Amniotic epithelial cell (primary cell): ENCODE data around the gene SYNCRIP.

Source experiments
- DNase-seq: peaks from one replicate; pipeline ENCODE4 v3.0.0-alpha.2; 2010; ENCODE audit warnings: low read depth

SYNCRIP gene

DNA sequence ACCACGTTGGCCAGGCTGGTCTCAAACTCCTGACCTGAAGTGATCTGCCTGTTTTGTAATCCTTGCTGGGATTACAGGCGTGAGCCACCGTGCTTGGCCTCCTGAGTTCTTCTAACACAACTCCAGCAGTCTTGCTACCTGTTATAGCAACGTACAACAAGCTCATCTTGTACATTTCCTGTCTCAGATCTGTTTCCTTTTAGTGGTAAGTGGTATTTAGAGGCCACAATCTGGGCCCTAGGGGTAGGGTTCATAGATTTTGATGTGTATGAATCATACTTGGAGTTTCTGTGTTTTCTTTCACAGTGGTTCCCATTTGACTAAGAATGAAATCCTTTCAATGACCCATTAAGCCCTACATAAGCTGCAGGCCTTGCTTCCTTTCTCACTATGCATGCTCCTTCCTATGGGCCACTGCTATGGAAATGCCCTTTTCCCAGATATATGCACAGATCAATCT lies 27.1 kb upstream of the SYNCRIP start:
- DNase-seq, result peak; percentile 63

DNA sequence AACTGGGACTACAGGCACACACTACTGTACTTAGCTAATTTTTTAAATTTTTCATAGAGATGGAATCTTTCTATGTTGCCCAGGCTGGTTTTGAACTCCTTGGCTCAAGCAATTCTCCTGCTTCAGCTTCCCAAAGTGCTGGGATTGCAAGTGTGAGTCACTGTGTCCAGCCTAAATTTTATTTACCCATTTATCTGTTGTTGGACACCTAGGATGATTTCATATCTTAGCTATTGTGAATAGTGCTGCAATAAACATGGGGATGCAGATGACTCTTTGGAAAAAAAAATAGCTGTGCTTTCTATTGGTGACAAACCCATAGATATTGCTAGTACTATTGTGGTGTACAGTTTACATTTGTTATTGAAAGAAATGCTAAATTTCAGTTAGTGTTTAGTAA lies 19.6 kb upstream of the SYNCRIP start:
- DNase-seq, result peak; percentile 37

DNA sequence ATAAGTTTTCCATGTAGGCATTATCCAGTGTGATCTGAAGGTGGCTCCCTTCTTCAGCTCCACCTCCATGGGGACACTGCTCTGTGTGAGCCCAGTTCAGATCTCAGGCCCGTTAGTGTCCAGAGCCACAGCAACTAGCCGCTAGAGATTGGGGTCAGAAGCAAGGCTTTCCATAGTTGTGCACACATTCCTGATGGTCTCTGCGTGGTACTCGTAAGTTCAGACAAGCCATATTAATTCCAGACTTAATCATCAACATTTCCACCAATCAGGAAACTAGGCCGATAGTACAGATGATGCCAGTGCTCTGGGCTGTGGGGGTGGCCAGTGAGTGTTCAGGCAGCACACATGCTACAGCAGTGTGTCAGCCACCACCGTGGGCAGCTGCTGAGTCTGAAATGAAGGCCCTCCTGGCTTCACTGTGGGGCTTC lies 17.5 kb upstream of the SYNCRIP start:
- peak; percentile 96 for DNase-seq

DNA sequence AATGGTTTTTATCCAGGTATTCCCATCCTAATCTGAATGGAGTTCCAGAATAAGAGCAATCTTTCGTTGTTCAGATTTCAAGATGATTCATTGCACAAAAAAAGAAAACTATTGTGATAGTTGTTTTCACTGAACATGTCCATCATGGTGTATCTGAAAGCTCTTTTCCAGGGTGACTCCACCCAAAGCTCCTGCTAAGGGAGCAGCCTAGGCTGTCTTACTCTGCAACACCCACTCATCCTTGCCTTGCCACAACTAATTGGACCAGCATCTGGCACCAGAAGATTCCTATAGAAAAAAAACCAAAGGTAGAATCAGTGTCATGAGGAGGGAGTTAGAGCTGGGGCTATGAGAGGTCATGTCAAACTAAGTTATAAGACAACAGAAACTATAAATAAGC lies 7.9 kb upstream of the SYNCRIP start:
- DNase-seq, result no peak

DNA sequence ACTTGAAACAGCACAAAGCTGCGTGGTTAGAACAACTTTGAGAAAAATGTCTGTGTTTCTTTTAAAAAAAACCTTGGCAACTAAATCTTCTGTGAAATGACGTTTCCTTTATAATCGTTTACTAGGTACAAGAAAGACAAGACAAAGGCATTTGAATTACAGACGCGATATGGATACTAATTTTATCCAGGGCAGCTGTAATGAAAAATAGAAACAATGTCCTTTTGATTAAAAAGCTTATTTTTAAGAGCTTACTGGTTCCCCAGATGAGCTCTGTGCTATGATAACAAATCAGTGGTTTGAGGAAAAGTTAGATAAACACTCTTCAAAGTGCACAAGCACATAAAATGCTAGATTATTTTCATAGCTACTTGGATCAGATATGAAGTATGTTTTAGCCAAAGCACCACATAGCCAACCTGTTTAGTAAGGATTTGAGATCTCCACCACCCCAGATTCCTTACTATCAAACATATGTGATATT lies 1.6 kb upstream of the SYNCRIP start:
- no peak for DNase-seq

DNA sequence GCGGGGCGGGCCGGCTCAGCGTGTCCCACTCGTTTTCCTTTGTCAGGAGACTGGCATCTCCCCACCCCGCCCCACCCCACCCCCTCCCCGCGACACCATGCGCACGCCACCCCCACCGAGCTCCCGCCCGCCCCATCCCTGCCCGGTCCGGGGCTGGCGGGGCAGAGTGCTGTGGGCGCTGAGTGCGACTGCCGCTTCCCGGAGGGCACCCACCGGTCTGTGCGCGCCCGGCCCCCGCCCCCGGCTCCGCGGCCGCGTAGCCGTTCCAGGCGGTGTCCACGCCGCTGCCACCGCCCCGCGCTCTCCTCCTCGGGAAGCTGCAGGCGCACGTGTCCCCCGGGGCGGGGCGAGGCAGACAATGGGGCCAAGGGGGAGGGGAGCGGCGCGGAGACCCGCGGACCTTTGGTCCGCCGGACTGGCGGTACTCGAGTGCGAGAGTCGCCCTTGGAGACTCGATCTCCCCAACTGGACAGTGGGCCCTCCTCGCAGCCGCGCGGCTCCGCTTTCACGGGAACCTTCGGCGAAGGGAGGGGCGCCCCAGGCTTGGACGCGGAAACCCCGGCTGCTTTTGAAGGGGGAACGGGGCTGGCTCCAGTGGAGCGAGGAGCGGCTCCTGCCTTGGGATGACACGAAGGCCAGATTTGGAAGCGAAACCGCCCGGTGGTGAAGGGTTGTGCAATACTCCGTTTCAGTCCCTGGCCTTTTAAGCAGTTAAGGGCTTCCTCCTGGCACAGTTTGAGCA lies 1.0 kb upstream of the SYNCRIP start:
- DNase-seq, result peak; percentile 95

DNA sequence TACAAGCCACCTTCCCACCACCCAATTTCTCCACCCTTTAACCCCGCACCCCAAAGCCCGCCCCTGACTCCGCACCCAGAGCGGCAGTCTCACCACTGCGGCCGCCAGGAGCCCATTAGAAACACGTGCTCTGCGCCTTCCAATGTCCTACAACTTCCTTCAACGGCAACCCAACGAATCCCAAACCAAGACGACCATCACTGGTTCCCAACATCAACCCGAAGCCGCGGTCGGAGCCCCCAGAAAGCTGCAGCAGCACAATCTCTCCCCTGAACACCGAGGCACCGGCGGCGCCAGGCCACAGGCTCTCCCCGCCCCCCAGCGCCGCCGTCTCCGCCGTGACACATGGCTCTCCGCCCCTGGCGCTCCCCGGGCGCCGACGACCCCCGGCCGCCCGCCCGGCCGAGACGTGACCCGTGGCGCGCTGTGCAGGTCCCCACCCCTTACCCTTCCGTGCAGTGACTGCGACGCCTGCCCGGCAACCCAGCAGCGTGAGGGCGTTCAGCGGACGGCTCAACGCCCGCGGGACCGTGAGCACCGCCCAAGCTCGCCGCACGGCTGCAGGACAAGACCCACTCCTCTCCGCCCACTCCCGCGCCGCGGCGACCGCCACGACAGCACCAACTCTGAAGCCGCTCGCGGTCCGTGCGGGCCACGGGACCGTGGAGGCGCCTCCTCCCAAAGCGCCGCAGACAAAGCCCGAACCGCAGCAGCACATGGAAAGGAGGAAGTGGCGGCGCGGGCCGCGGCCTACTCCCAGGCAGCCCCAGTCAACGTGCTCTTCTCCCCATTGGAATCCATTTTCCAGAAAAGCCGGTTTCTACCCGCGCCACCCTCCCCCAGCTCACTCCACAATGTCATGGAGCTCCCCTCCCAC lies 551 bp downstream of the SYNCRIP start:
- peak; percentile 47 for DNase-seq

DNA sequence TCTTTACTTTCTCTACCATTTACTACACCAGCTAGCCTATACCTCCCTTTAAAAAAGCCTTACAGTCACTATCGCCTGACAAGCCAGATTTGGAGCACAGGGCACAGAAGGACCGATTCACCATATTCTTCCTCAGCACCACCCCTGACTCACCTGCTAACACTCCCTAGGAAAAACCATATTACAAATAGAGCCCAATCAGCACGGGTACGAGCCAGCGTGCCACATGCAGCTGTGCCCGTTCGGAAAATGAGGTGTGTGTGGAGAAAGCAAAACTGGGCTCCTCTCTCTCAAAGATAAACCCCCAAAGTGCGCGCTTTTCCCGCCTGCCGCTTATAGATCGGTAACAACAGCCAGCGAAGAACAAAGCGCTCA lies 1.2 kb downstream of the SYNCRIP start:
- DNase-seq, result no peak

DNA sequence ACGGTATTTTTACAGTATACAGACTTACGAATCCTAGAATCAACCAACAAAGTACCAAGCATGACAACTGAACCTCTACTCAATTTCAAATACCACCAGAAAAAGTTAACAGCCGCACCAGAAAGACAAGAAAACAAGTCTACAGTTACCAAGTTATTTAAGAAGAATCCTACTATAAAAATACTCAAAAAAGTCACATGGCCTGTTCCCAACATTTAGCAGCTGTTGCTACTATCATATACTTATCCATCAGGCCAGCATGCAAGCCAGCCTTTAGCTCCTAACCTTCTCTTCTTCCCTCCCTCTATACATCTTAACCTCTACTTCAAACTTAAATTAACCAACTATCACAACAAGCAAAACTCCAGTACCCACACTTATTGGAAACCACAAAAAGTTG lies 1.9 kb downstream of the SYNCRIP start:
- no peak for DNase-seq

DNA sequence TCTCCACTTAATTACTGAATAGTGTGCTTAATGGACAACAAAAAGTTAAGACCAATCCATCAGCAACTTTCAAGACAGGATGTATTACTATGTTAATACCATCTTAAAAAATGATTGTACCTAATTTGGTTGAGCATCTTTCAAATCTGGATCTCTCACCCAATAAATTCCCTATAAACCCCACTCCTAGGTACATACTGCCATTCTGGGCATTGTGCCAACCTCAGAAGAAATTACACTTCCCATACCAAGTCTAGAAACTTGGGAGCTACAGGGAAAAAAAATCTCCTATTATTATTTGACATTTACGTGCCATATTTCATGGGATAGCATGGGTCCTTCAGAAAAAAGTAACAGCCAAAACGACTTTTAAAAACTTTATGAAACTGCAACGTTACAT lies 5.1 kb downstream of the SYNCRIP start:
- no peak for DNase-seq

DNA sequence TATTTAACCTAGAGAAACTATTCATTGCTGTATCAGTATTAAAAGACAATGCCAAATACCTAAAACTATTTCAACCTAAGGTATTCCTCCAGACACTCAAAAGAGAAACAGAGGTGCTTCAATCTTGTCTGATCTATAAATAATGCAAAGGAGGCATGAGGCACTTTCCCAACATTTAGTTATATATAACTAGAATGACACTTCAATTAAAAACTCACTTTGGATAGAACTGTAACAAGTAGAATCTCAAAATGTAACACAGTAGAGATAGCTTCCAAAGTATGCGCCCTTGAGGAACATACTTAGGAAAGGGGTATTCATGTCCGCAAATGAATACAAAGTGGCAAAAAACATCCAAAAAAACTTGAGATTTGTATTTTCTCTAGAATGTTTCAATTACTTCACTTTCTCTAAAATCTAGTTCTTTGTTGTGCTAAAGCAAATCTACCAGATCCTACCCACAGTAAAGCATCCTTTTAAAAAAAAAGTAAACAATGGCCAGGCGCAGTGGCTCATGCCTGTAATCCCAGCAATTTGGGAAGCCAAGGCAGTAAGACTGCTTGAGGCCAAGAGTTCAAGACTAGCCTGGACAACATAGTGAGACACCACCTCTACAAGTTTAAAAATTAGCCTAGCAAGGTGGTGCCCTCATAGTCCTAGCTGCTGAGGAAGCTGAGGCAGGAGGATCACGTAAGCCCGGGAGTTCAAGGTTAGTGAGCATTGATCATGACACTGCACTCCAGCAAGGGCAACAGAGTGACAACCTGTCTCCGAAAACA lies 10.3 kb downstream of the SYNCRIP start:
- no peak for DNase-seq

DNA sequence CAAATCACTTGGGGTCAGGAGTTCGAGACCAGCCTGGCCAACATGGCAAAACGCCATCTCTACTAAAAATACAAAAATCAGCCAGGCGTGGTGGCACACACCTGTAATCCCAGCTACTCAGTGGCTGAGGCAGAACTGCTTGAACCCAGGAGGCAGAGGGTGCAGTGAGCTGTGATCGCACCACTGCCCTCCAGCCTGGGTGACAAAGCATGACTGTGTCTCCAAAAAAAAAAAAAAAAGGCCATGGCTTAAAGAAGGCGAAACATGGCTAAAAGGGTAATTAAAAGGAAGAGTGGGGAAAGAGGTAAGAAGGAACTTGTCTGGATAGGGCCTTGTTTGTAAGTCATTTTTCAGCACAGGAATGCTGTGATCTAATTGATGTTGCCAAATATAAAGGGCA lies 11.6 kb downstream of the SYNCRIP start:
- DNase-seq, result peak; percentile 33

DNA sequence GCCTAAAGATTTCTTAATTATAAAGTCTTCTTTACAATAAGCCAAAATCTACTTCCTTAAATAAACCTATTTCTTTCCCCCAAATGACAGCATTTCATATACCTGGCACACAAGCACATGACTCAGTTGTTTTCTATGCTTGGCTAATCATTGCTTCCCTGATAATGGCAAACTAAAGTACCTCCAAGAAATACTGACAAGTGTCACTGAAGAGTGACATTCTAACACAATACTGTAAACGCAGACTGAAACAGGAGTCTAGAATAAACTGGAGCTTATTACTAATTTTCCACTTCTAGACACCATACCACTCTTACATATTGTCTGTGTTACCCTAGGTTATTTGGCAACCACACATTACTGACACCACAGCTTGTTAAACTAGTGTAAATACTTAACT lies 14.3 kb downstream of the SYNCRIP start:
- DNase-seq, result no peak

DNA sequence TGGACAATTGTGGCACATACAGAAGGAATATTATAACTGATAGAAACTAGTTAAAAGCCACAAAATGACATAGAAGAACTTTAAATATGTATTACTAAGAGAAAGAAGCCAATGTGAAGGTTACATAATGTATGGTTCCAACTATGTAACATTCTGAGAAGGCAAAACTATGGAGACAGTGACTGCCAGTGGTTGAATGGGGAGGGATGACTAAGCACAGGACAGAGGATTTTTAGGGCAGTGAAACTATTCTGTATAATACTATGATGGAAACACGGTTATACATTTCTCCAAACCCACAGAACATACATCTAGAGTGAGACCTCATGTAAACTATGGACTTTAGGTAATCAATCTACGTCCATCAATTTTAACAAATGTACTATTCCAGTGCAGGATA lies 22.4 kb downstream of the SYNCRIP start:
- peak; percentile 18 for DNase-seq

DNA sequence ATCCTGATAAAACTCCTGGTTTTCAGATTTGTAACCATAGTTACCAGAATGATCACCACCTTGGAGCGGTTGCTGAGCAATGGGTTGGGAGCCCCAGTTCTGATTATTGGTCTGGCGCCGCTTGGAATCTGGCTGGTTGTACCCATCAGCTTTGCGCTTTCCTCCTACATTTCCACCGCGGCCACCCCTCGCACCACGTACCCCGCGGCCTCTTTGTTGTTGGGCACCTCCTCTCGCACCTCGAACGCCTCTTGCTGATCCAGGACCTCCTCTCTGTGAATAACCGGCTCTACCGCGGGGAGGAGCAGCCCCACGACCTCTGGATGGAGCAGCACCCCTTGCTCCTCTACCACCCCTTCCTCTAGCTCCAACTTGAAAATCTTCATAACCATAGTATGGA lies 27.9 kb downstream of the SYNCRIP start:
- DNase-seq, result no peak

DNA sequence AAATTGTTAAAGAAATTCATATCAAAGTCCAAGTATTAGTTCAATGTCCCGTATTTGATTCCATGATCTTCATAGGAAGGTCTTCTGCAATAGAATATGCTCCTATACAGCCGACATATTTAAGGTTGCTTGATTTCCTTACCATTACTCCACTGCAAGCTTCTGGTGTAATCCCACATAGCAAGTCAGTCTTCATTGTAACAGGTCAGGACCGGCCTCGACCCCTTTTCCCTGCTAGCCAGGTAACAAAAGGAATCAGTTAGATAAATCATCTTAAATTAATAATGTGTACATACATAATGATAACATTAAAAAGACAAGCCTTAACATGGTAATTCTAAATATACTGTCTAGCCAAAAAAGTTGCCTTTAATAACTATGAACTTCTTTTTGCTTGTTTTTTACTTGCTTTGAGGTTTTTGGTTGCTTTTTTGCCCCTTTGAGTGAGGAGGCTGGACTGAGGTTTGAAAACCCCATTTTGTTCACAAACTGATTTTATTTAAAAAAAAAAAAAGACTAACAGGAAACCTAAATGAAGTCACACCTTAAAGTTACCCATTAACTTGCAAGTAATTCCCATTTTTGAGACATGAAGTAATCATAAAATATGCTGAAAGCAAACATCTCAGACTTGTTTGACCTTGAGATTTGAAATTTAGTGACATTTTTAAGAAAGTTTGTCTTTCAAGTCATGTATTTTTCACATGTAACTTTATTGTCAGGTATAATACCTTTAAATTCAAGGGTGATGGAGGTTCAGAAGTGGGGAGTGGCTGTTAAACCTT lies 29.8 kb downstream of the SYNCRIP start:
- DNase-seq, result no peak

DNA sequence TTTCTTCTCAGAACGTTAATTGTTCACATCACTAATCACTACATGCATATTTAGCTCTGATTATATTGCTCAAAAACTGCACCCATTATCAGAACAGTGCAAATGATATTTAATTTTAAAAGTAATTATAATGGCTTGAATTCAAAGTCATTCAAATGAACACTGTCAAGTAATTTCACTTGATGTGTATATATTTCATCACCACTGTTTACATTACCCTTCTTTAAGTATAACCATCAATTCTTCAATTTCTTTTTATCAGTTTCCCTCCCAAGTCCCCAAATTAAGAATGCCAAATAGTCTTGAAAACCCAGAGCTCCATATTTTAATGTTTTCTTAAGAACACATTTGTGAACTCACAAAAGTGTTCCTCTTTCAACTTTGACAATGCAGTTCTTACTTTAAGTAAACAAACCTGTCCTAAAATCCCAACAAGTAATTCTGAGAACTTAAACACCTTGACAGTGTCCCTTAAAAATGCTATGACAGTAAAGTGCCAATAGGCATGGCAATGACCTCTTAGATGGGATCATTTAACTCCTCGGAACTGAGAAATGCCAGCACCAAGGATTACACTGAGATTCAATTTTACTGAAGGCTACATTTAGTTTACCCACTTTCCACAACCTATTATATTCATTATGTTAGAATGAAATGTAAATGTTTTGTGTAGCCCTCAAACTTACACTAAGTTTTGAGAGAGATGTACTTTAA lies 32.3 kb downstream of the SYNCRIP start:
- no peak for DNase-seq

DNA sequence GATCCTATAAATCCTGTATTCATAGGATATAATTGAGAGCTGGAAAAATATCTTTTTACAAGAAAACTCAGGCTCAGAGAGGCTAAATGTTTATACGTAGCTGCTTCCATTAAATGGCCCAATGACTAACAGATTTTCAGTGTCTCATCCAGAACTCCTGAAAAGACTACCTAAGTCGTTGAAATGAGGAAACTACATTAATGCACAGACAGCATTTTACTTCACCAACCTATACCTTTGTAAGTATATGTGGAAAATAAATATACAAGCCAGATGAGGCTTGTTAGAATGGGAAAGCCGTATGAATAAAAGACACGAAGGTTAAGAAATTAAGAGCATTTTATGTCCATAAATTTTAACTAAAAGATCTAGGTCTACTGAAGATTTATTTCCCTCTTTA lies 40.6 kb downstream of the SYNCRIP start:
- DNase-seq, result no peak

DNA sequence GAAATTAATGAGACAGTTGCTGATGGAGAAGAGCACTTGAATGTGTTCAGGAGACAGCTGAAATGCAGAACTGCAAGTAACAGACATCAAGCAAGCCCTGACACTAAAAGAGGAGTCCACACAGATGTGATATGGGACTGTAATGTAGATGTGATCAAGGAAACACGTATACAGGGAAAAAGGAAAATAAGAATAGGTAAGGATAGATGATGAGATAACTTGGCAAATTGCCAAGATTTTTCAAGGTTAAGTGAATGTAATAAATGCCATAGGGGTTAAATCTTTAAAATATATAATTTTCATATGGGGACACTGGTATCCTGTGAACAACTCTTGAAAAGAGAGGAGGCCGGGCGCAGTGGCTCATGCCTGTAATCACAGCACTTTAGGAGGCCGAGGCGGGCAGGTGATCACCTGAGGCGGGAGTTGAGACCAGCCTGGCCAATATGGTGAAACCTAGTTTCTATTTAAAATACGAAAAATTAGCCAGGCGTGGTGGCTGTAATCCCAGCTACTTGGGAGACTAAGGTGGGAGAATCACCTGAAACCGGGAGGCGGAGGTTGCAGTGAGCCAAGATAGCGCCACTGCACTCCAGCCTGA lies 41.9 kb downstream of the SYNCRIP start:
- DNase-seq, result no peak

DNA sequence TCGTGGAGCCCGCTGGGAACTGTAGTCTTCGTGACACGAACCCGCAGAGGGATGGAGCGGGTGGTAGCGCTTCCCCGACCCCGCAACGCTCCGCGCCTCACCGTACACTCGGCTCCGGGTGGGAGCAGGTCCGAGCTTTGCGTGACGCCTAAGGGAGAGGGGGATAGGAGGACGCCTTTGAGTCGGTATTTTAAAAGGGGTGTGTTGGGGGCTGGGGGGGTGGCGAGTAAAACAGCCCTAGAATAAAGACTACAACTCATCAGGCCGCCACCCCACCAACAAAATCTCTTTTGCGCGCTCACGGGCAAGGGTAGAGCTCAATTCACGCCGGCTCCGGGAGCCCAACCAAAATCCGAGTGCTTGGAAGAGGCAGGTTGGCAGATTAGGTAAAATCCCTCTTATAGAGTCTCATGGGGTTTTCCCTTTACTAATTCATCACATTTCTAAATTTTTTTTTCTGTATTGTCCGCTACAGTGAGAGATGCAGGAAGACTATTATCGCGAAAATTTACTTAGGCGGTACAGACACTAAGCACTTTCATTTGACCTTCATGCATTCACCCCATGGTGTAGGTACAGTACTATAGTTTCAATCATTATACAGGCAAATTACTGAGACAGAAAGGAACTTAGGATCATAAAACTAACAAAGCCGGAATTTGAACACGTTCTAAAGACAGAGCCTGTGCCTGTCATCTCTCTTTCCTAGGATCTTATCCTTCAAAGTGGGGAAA lies 48.3 kb downstream of the SYNCRIP start:
- DNase-seq, result no peak
